NCI-H748 (cell line): ENCODE data around the gene TENT4B.

Experiments used
- DNase-seq: peaks from one replicate; lab custom pipeline; 2025; ENCODE audit not compliant: unreplicated experiment; lab: John Stamatoyannopoulos, UW

Gene TENT4B

GRCh38 chr16:50269769-50270509 lies 116.8 kb downstream of the TENT4B start:
- DNase-seq = no peak

GRCh38 chr16:50270510-50271147 lies 117.5 kb downstream of the TENT4B start:
- DNase-seq = no peak

GRCh38 chr16:50271148-50272041 lies 118.3 kb downstream of the TENT4B start:
- DNase-seq = no peak

GRCh38 chr16:50272111-50272571 lies 119.0 kb downstream of the TENT4B start:
- DNase-seq = no peak

- no peak for DNase-seq
These were observed 119.7 kb downstream of the TENT4B start for GRCh38 chr16:50272687-50273381.

GRCh38 chr16:50273382-50273690 lies 120.2 kb downstream of the TENT4B start:
- no peak for DNase-seq

- DNase-seq = no peak
These were observed 120.8 kb downstream of the TENT4B start for GRCh38 chr16:50273888-50274325.

- no peak for DNase-seq
These were observed 121.4 kb downstream of the TENT4B start for GRCh38 chr16:50274326-50275097.

- DNase-seq = no peak
These were observed 122.0 kb downstream of the TENT4B start for GRCh38 chr16:50275098-50275415.

- DNase-seq = no peak
These were observed 122.6 kb downstream of the TENT4B start for GRCh38 chr16:50275428-50276325.

- no peak for DNase-seq
These were observed 123.2 kb downstream of the TENT4B start for GRCh38 chr16:50276326-50276640.

GRCh38 chr16:50276801-50277555 lies 123.9 kb downstream of the TENT4B start:
- DNase-seq = no peak

- DNase-seq = no peak
These were observed 125.1 kb downstream of the TENT4B start for GRCh38 chr16:50278251-50278650.

GRCh38 chr16:50279504-50279865 lies 126.4 kb downstream of the TENT4B start:
- DNase-seq = no peak

- DNase-seq = no peak
These were observed 127.8 kb downstream of the TENT4B start for GRCh38 chr16:50280932-50281331.
